GM12872 (cell line): Measurements from ENCODE around the gene GPC5.

Source experiments
- CTCF ChIP-seq: IDR thresholded peaks from 3 replicates; pipeline ENCODE4 v1.5.1; 2011; ENCODE audit warnings: low read depth, mild to moderate bottlenecking, low read length, moderate library complexity; ENCODE audit not compliant: insufficient read depth

Gene GPC5

DNA sequence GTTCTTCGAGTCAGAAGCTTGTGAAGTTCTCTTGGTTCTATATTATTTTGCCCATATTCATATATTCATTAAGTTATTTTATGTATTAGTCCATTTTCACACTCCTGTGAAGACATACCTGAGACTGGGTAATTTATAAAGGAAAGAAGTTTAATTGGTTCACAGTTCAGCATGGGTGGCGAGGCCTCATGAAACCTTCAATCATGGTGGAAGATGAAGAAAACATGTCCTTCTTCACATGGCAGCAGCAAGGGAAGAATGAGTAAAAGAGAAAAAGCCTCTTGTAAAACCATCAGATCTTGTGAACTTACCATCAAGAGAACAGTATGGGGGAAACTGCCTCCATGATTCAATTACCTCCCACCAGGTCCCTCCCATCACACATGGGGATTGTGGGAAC is 182.3 kb downstream of the GPC5 start:
- no peak for TF ChIP-seq CTCF

GRCh38 chr13:91586609-91587008 is 188.2 kb downstream of the GPC5 start:
- TF ChIP-seq CTCF: no peak

GRCh38 chr13:91588541-91588940 is 190.1 kb downstream of the GPC5 start:
- no peak for TF ChIP-seq CTCF

DNA sequence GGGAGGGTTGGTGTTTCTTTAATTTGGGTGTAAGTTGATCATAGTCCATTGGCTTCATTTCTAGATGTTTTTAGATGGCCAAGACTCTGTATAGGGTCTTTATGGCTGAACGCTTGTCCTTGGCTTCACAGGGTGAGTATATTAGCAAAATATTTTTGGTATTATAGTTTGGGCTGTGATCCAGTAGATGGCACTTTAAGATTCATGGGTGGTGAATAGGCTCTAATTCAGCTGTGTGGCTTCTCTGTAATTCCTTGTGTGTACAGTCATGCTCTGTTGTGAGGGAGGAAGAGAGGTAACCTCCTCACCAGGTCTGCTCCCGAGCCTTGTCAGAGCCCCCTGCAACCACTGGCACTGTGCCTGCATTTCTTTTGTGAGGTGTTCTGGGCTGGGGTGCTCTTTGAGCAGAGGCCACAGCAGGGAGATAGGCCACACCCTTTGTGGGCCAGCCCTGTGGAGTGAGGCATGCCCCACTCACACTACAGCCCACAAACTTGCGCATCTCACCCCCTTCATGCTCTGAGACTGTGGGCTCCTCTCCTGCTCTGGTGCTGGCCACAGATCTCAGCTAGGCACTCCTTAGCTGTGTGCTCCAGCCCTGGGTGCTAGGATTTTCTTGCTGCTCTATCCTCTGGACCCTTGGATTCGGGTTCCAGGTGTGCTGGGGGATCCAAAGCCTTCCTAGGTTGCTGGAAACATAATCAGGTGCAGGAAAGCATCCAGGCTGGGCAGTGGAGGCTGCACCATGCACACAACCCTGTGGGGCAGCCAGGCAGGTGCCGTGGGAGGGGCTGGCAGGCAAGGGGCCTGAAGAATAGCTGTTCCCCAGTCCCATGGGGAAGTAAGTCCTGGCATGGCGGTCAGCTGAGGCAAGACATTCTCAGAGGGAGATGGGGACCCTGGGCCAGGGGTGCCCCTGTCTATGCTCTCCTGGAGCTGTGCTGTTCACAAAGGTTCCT is 193.9 kb downstream of the GPC5 start:
- TF ChIP-seq CTCF: no peak

- no peak for TF ChIP-seq CTCF
These were observed 195.0 kb downstream of the GPC5 start for GRCh38 chr13:91593456-91593855.

DNA sequence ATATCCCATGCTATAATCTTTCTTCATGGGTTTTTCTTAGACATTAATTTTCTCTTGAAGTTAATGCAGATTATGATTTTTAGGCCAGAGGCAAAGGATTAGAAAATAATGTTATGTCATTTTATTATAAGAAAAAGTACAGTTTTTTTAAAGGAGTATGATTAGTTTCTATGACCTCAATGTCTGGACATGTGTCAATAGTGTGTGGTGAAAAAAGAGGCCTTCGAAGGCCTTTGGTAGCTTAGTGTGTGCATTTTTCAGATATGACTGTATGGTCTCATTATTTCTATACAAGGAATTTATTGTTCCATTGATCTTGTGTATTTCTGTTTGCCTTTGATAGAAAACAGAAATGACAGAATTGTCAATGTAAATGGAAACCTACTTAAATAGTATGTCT is 195.6 kb downstream of the GPC5 start:
- TF ChIP-seq CTCF: no peak

- no peak for TF ChIP-seq CTCF
These were observed 197.3 kb downstream of the GPC5 start for GRCh38 chr13:91595677-91596076.
